GM21717 (cell line): ENCODE results near the gene SMYD5.

Source experiments
- ATAC-seq: cut with Tn5 transposase; IDR thresholded peaks from one replicate; pipeline ENCODE4 v1.9.1; 2021; ENCODE audit warnings: mild to moderate bottlenecking, moderate library complexity; ENCODE audit not compliant: unreplicated experiment

SMYD5 gene

DNA sequence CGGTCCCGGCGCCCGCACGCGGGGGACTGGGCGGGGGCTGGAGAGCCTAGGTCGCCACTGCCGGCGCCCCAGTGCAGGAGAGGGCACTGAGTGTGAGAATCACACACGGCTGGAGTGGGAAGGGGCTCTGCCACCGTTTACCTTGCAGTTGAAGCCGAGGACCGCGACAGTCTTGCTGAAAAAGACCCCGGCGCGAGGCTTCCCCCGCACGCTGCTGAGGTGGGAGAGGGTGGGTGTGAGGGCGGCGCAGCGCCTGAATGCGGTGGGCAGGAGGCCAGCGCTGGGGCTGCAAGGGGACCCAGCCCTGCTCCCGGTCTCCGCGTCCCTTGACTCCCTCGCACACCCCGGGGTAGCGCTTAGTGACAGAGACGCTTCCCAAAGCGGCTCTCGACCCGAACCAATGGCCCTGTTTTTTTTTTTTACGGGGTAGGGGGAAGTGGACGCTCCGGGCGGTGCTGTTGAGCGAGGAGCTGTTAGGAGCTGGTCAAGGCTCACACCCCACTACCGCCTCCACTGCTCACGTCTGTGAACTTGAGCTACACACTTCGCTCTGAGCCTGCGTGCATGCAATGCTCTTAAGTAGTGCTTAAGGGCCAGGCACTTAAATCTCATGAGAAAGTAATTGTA lies 10.9 kb upstream of the SMYD5 start:
- no peak for ATAC-seq

DNA sequence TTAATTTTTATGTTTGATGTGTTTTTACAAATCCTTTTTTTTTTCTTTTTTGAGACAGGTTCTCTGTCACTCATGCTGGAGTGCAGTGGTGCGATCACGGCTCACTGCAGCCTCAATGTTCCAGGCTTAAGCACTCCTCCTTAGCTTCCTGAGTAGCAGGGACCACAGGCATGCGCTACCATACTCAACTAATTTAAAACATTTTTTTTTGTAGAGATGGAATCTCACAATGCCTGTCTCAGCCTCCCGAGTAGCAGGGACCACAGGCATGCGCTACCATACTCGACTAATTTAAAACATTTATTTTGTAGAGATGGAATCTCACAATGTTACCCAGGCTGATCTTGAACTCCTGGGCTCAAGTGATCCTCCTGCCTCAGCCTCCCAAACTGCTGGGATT lies 8.4 kb upstream of the SMYD5 start:
- ATAC-seq: no peak

DNA sequence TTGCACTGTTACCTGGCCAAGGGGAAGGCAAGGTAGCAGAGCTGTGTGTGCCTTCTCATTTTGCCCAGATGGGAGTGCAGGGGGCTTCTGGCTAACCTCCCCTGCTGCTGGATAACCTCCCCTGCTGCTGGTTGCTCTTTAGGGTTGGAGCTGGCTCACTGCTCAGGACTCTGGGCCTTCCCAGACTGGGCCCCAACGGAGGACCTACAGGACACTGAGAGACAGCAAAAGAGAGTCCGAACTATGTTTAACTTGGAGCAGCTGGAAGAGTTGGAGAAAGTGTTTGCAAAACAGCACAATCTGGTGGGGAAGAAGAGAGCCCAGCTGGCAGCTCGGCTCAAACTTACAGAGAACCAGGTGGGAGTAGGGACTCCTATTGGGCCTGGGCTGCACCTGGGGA lies 5.8 kb upstream of the SMYD5 start:
- no peak for ATAC-seq

DNA sequence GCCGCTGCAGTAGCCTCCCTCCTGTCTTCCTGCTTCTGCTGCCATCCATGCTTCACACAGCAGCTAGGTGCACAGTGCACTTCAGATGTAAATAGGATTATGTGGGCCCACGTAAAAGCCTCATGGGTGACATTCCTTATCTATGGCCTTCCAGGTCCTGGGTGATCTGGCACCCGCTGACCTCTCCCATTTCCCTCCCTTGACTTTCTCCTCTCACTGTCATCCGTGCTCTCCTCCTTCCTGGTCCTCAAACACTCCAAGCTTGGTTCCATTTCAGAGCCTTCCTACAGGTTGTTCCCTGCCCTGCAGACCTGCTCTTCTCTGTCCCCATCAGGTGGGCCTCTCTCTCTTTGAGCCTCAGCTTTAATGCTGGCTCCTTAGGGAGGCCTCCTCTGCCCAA lies 4.0 kb upstream of the SMYD5 start:
- ATAC-seq: no peak

DNA sequence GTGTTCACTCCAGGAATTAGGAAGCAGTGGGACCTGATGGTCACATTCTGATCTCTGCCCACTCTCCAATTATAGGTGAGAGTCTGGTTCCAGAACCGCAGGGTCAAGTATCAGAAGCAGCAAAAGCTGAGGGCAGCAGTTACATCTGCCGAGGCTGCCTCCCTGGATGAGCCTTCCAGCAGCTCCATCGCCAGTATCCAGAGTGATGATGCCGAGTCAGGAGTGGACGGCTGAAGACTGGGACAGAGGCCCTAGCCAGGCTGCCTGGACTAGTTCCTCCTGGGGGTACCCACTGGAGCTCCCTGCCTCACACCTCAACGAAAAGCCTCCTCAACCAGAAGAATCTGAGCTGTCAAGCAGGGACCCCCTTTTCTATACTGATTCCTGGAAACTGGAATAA lies 3.3 kb upstream of the SMYD5 start:
- no peak for ATAC-seq

DNA sequence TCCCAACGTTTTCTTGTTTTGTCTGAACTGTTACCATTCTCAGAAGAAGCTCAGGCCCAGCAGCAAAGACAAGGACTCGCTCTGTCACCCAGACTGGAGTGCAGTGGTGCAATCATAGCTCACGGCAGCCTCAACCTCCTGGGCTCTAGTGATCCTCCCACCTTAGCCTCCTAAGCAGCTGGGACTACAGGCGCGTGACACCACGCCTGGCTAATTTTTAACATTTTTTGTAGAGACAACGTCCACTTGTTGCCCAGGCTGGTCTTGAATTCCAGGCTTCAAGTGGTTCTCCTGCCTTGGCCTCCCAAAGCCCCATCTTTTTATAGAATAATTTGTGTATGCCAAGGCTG lies 2.0 kb upstream of the SMYD5 start:
- no peak for ATAC-seq

DNA sequence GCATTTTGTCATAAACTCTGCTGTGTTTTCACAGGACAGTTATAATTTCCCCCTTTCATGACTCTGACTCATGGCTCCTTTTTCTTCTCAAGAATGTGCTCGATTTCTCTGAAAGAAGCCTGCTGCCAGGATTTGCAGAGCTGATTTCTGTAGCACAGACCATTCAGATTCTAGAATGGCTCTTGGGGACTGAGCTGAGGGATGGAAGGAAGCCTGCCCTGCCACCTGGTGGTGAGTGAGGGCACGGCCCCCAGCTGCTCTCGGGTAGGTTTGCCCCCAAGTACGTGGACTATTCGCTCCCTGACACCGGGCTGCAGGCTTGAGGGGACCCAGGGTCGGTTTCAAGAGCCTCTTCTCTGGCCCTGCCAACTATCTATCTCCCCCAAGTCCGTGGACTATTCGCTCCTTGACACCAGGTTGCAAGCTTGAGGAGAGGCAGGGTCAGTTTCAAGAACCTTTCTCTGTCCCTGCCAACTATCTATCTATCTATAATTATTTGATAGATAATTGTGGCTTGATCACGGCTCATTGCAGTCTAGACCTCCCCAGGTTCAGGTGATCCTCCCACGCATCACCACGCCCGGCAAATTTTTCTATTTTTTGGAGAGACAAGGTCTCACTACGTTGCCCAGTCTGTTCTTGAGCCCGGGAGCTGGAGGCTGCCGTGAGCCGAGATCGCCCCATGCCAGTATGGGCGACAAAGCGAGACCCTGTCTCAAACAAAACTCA lies 1.4 kb upstream of the SMYD5 start:
- peak; percentile 65 for ATAC-seq

DNA sequence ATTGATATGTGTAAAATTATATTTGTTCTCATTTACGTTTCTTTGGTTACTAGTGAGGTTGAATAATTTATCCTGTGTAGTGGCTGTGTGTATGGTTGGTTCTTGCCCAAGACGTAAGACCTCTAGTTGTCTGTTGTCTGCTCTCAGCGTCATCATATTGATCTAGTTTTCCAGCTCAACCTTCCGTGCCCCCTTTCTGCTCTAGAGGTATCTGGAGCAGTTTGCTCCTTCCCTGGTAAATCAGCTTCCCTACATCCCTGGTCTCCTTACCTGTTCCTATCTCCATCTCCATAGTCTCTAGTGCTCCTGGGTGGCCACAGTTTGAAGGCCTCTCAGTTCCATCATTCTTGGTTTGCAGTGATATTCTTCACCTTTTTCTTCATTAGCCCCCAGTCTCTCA lies 1.2 kb downstream of the SMYD5 start:
- ATAC-seq: no peak

DNA sequence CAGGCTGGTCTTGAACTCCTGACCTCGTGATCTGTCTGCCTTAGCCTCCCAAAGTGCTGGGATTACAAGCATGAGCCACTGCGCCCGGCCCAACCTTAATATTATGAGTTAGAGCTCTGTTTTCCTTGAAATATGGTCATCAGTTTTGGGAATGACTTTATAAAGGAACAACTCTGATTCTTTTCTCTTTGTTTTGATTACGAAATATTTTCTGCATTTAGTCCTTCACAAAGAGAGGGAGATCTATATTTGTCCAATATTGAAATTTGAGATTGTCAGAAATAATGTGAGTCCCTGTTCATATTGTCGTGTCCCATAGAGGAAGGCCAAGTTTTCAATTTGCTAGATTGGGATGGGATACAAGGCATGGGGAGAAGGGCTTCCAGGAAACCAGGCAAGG lies 3.1 kb downstream of the SMYD5 start:
- no peak for ATAC-seq

DNA sequence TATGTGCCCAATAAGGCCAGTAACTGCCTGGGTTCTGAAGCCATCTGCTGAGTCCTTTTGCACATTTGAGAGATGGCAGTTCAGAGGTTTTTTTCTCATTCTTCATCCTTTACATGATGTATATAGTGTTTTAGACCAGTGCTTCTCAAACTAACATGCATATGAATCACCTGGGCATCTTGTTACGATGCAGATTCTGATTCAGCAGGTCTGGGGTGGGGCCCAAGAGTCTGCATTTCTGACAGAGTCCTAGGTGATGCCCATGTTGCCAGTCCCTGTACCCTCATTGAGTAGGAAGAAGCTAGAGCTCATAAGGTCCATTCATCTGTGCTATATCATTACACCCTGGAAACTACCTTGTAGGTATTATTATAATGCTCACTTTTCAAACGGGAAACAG lies 3.8 kb downstream of the SMYD5 start:
- ATAC-seq: no peak

DNA sequence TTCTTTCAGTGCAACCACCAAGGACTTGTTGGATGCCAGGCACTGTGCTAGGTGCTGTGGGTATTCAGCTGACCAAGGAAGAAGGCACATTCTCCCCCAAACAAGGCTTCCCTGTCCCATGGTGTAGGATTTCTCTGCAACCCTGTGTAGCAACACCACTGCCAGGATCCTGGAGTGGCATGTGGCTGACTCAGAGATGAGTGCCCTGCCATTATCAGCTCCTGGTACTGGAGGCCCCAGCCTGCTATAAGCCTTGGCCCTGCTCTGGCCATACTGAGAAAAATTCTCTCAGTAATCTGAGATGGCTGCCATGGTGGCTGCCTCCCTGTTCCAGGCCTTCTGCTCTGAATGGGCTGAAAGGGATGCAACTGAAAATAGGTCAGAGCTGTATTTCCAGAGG lies 4.3 kb downstream of the SMYD5 start:
- no peak for ATAC-seq

DNA sequence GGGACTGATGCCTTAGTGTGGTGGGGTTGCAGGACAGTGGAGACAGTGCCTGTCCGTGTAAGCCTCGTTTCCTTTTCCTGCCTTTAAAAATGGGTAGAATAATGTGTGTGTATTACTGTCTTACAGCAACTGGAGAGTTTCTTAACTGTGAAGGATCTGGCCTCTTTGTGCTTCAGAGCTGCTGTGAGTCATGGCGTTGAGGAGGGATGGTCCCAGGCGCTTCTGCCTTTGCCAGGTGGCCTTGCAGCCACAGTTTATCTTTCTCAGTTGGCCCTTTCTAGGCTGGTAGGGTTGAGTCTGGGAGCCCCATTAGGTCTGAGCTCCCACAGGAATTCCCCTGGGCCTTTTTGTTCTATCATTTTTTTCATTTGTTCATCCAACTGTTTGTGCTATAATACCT lies 9.8 kb downstream of the SMYD5 start:
- ATAC-seq: no peak

DNA sequence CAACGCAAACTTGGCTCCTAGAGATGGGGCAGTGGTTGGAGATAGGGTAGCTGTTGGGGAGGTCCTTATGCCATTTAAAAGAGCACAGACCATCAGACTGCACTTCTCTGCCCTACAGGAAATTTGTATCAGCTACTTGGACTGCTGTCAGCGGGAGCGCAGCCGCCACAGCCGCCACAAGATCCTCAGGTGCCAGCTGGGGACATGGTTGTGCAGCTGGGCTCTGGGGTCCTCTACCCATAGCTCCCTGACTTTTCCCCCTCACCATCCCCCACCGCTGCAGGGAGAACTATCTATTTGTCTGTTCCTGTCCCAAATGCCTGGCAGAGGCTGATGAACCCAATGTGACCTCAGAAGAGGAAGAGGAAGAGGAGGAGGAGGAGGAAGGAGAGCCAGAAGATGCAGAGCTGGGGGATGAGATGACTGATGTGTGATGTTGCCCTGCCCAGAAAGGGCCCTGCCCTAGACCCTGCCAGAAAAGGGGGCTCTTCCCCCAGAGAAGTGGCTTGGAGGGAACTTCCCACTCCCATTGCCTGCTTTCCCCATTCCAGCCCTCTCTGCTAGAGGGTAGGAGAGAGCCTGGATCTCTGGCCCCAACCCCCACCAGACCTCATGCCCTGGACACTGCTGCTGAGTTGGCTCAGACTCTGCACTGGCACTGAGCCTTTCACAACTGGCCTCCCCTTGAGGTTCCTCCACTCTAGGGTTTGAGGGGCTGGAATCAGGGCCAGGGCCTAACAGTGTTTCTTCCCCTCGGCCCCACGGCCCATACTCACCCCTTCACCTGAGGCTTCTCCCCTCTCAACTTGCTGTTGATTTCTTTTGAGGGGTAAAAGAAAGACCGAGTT lies 11.7 kb downstream of the SMYD5 start:
- ATAC-seq: no peak

DNA sequence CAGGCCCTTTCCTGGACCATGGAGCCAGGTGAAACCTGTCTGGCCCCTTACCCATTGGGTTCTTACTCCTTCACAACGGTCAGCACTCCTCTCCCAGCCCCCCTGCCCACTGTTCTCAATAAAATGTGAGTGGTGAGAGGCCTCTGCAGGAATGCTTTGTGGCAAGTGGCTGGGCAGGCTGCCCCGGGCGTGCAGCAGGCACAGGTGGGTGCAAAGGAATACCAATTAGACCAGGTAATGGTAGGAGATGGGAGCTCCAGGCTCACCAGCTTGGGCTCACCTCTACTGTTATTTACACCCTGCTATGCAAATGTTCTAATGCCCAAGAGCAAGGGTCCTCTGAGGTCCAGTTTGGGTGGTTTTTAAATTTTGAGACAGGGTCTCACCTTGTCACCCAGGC lies 13.0 kb downstream of the SMYD5 start:
- ATAC-seq: no peak

DNA sequence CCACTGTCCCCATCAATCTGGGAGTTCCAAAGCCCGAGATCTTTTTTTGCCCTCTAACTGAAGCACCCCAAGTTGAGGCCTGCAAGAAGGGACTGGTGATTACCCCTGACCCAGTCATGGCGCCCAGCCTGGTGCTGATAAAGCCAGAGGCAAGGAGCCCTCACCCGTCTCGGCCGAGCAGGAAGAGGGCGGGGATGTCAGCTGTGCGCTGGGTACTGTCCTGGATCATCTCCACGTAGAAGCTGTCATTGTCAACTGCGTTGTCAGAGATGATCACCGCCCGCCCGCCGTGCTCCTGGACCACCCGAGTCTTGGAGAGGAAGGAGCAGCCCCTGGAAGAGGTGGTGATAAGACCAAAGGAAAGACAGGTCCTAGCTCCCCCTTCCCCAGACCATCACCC lies 14.6 kb downstream of the SMYD5 start:
- no peak for ATAC-seq

DNA sequence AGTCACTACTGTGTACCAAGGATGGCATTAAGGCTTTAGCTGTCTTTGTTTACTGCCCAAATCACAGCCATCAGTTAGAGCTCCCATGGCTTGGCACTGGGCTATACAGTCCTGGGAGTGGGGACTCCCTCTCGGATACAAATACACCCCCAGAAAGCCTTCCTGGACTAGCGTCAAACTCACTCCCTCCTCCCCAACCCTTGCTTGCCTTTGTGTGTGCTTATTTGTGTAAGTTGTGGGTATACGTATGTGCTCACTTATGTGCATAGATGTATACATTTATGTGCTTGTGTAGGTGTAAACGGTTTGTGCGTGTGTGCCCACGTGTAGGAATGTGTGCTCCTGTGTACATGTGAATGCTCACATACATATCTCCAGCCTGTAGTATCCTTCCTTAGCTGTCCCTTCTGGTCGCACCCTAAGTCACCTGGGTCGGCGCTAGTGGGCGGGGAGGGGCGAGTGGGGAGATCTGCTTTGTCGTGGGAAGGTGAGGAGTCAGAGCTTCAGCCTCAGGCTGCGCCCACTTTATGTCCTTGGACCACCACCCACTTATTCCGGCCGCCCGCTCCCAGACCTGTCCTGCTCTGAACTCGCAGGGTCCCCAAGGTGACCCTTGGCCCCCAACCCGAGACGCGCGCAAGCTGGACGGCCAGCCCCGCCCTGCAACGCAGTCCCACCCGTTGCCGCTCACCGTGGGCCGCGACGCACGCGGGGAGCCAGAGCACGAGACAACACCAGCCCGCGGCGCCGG lies 18.5 kb downstream of the SMYD5 start:
- peak; percentile 8 for ATAC-seq

DNA sequence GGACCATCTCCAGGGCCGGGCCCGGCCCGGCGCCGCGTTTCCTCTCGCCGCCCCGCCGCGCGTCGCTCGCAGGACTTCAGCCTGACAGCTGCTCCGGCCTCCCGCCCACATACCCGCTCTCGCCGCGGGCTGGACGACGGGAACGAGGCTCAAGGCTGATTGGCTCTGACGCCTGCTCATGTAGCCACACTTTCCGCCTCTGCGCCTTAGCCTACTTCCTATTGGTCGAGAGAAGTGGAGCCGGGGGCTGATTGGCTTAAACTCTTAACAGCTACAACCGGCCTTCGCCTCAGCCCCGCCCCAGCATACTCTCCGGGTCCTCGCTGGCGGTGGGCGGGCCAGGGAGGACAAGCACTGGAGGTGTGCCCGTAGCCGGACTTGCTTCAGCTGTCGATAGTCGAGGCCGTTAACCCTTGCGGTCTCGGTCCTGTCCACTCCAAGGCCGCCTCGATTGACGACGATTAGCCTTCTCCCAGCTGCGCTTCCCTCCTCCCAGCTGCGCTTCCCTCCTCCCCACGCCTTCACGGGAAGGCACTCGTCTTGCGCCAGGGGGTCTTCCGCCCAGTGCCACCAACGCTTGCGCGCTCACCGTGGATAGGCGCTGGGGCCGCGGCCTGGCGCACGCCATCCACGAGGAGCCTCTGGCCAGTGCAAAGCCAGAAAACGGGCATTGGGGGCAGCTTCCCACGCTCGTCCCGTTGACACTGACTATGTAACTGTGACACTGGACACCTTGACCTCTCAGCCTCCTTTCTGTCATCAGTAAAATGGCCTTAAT lies 19.3 kb downstream of the SMYD5 start, which contains the start of gene PRADC1:
PRADC1 (minus strand) TSS at position 86 of the 778 bp plus-strand sequence; CDS start at position 7, 79 bp downstream.
- ATAC-seq: peak; percentile 92

DNA sequence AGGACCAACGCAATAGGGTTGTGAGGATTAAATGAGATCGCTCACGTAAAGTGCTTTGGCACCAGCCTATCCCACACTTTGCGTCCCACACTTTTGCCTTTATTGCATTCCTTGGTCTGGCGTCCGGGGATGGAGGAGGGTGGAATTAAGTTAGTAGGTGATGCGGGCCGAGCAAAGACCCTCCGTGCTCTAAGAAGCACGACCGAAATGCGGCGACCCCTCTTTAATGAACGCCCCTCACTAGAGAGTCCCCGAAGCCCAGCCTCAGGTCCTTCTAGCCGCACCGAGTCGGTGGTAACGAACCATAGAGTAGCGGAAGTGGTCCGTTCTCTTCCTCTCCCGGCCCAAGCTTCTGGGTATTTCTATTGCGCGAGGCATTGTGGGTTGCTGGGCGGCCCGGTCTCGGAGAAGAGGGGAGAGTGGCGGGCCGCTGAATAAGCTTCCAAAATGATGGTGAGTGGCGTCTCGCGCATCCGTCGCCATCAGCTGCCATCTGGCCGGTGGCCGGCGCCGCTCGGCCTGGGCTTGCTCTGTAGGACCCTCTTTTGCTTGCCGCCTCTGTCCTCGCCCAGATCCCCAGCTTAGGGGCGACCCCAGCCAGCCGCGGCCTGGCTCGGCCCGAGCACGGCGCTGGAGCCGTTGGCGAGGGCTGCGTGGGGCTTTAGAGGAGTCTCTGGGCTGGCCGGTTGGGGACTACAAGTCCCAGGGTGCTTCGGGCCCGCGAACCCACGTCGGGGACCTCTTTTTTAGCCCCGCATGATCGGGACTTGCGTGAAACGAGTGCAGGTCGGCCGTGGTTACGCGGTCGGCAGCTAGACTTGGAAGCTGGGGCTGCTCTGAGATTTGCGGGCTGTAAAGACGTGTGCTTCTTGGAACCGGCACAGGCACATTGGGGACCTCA lies 20.1 kb downstream of the SMYD5 start, which contains the start of gene CCT7:
CCT7 (plus strand) TSS at position 377 of the 901 bp plus-strand sequence; CDS start at position 448, 71 bp downstream.
- ATAC-seq: peak; percentile 60

DNA sequence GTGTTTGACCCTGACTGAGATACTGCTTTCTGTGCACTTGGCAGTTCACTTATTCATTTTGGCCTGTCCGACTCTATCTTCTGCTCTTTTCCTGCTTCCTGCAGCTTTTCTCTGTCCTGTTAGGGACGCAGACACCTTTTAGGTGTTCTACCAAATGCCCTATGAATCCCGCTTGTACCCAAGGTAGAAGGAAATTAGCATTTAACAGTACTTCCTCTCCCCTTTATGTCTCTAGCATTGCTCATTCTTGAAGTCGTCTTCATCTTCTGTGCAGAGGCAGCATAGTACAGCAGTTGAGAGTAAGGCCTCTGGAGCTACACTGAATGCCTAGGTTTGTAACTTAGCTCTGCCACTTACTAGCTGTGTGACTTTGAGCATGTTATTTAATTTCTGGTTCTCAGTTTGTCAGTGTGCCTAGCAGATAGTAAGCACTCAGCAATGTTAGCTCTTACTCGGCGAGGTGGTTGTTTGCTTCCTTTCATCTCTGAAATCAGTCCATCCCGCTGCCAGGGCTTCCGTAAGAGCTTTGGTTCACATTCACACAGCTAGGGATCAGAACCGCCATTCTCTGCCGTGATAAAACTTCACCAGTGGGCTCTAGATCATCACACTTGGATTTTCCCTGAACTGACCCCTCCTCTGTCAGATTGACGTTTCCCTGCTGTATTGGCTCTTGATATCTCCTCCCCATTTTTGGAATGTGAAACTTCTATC lies 21.4 kb downstream of the SMYD5 start:
- ATAC-seq: no peak
